Astrocyte (in vitro differentiated cells and primary cell): Measurements from ENCODE around the gene INHBE. TPM values are rescaled to one million over a fixed set of nuclear protein-coding genes. Genes with fewer than 3 reads are reported as not detected.

Experiments used
- DNase-seq: peaks from one replicate; pipeline ENCODE4 v3.0.0-alpha.2; 2010; ENCODE audit warnings: low read depth
- FAIRE-seq: peaks from 2 replicates; lab custom pipeline; 2011; peaks lifted over from hg19 to GRCh38; lab: Jason Lieb, UNC
- H2AFZ ChIP-seq: 2 replicates; pipeline ENCODE4 v1.6.0; 2012; ENCODE audit warnings: low read depth, low read length, inconsistent platforms
- H3K27ac ChIP-seq: 2 replicates; pipeline ENCODE4 v1.5.1; 2011; ENCODE audit warnings: low read depth, low read length, inconsistent platforms
- H3K27me3 ChIP-seq: 2 replicates; pipeline ENCODE4 v1.6.0; 2011; ENCODE audit warnings: low read length, inconsistent platforms; ENCODE audit not compliant: insufficient read depth
- H3K36me3 ChIP-seq: 2 replicates; pipeline ENCODE4 v1.5.1; 2011; ENCODE audit warnings: low read length, inconsistent platforms; ENCODE audit not compliant: insufficient read depth
- H3K4me1 ChIP-seq: 2 replicates; pipeline ENCODE4 v1.5.1; 2011; ENCODE audit warnings: low read length, inconsistent platforms; ENCODE audit not compliant: insufficient read depth
- H3K4me2 ChIP-seq: 2 replicates; pipeline ENCODE4 v1.6.0; 2012; ENCODE audit warnings: low read length, inconsistent platforms
- H3K4me3 ChIP-seq: 2 replicates; pipeline ENCODE4 v1.5.1; 2011; ENCODE audit warnings: low read depth, mild to moderate bottlenecking, low read length, inconsistent platforms; ENCODE audit not compliant: insufficient read depth
- H3K79me2 ChIP-seq: 2 replicates; pipeline ENCODE4 v1.6.0; 2012; ENCODE audit warnings: mild to moderate bottlenecking, low read length, inconsistent platforms; ENCODE audit not compliant: insufficient read depth
- H3K9ac ChIP-seq: 2 replicates; pipeline ENCODE4 v1.6.0; 2012; ENCODE audit warnings: mild to moderate bottlenecking, low read length, inconsistent platforms
- H3K9me3 ChIP-seq: 2 replicates; pipeline ENCODE4 v1.5.1; 2012; ENCODE audit warnings: low read depth, mild to moderate bottlenecking, low read length, inconsistent platforms; ENCODE audit not compliant: insufficient read depth
- H4K20me1 ChIP-seq: 2 replicates; pipeline ENCODE4 v1.6.0; 2012; ENCODE audit warnings: low read length, inconsistent platforms; ENCODE audit not compliant: insufficient read depth
- H3K27ac Mint-ChIP-seq: one replicate; pipeline ENCODE4 v1.8.0; 2021; ENCODE audit warnings: mild to moderate bottlenecking, mixed read lengths; ENCODE audit not compliant: unreplicated experiment
- H3K27me3 Mint-ChIP-seq: one replicate; pipeline ENCODE4 v1.8.0; 2021; ENCODE audit warnings: low read depth, mixed read lengths; ENCODE audit not compliant: unreplicated experiment
- H3K36me3 Mint-ChIP-seq: one replicate; pipeline ENCODE4 v1.8.0; 2021; ENCODE audit warnings: low read depth, mixed read lengths; ENCODE audit not compliant: unreplicated experiment
- H3K4me1 Mint-ChIP-seq: one replicate; pipeline ENCODE4 v1.8.0; 2021; ENCODE audit warnings: low read depth, mixed read lengths; ENCODE audit not compliant: unreplicated experiment
- H3K4me3 Mint-ChIP-seq: one replicate; pipeline ENCODE4 v1.8.0; 2021; ENCODE audit warnings: mild to moderate bottlenecking, moderate library complexity, mixed read lengths; ENCODE audit not compliant: unreplicated experiment
- H3K9me3 Mint-ChIP-seq: one replicate; pipeline ENCODE4 v1.8.0; 2021; ENCODE audit warnings: mild to moderate bottlenecking, mixed read lengths; ENCODE audit not compliant: unreplicated experiment
- CTCF ChIP-seq: IDR thresholded peaks from 2 replicates; pipeline ENCODE4 v1.5.1; 2011; ENCODE audit warnings: low read depth, mild to moderate bottlenecking, inconsistent platforms, low read length, moderate library complexity; ENCODE audit not compliant: insufficient read depth
- EZH2 ChIP-seq: IDR thresholded peaks from 2 replicates; pipeline ENCODE4 v1.6.1; 2012; ENCODE audit warnings: mild to moderate bottlenecking, low read length, inconsistent platforms; ENCODE audit not compliant: insufficient read depth
- total RNA-seq: library from RNA; stranded (reverse); gene quantifications from 2 replicates; pipeline ENCODE4 v1.2.1, GENCODE V29; 2021

INHBE gene
- total RNA-seq, 1 donor from 2014 or later: 24.6 TPM

GRCh38 chr12:57446292-57446960, 8.7 kb upstream of the INHBE start:
- H3K36me3 ChIP-seq: no peaks in the 10 kb centered on the region
- Mint-ChIP-seq H3K27ac (no peak overlapping the region), H3K4me1 (peaks cover 5% of the 10 kb centered on the region), H3K36me3 (no peaks in the 10 kb centered on the region), H3K9me3 (peaks cover 10% of the 10 kb centered on the region), H3K27me3 (peaks cover 4% of the 10 kb centered on the region), H3K4me3 (no peak overlapping the region)
- no peaks in the 10 kb centered on the region for H3K79me2 ChIP-seq
- FAIRE-seq (no peak), DNase-seq (no peak)
- no peak overlapping the region for H2AFZ ChIP-seq
- H3K4me3 ChIP-seq: no peak overlapping the region
- H3K27ac ChIP-seq: no peak overlapping the region
- no peaks in the 10 kb centered on the region for H3K9me3 ChIP-seq
- TF ChIP-seq CTCF: no peak
- no peak for TF ChIP-seq EZH2
- H3K4me2 ChIP-seq: no peak overlapping the region
- H3K9ac ChIP-seq: no peak overlapping the region
- H4K20me1 ChIP-seq: no peaks in the 10 kb centered on the region
- H3K27me3 ChIP-seq: no peaks in the 10 kb centered on the region
- peaks cover 5% of the 10 kb centered on the region for H3K4me1 ChIP-seq

- no peaks in the 10 kb centered on the region for H3K36me3 Mint-ChIP-seq
- H3K4me3 Mint-ChIP-seq: no peak overlapping the region
- Histone ChIP-seq H3K27me3 (no peaks in the 10 kb centered on the region), H3K4me1 (peaks cover 18% of the 10 kb centered on the region), H3K4me3 (no peak overlapping the region), H3K27ac (no peak overlapping the region), H3K36me3 (no peaks in the 10 kb centered on the region), H4K20me1 (no peaks in the 10 kb centered on the region), H3K79me2 (no peaks in the 10 kb centered on the region), H3K9me3 (no peaks in the 10 kb centered on the region), H2AFZ (no peak overlapping the region), H3K9ac (no peak overlapping the region), H3K4me2 (no peak overlapping the region)
- DNase-seq: no peak
- H3K27me3 Mint-ChIP-seq: peaks cover 4% of the 10 kb centered on the region
- peaks cover 15% of the 10 kb centered on the region for H3K4me1 Mint-ChIP-seq
- no peak for FAIRE-seq
- peaks cover 10% of the 10 kb centered on the region for H3K9me3 Mint-ChIP-seq
- TF ChIP-seq EZH2: no peak
- no peak for TF ChIP-seq CTCF
- H3K27ac Mint-ChIP-seq: no peak overlapping the region
Observed at GRCh38 chr12:57448669-57449068, 6.4 kb upstream of the INHBE start.

DNA sequence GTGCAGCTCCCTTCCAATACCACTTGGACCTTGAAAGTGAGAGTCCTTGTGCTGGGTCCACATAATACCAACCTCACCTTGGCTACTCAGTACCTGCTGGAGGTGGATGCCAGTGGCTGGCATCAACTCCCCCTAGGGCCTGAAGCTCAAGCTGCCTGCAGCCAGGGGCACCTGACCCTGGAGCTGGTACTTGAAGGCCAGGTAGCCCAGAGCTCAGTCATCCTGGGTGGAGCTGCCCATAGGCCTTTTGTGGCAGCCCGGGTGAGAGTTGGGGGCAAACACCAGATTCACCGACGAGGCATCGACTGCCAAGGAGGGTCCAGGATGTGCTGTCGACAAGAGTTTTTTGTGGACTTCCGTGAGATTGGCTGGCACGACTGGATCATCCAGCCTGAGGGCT, 5.7 kb upstream of the INHBE start:
- Histone ChIP-seq H4K20me1 (no peaks in the 10 kb centered on the region), H3K9me3 (no peaks in the 10 kb centered on the region), H3K4me2 (no peak overlapping the region), H3K4me1 (peaks cover 18% of the 10 kb centered on the region), H3K4me3 (no peak overlapping the region), H3K9ac (no peak overlapping the region), H3K27me3 (no peaks in the 10 kb centered on the region), H3K79me2 (no peaks in the 10 kb centered on the region), H2AFZ (no peak overlapping the region), H3K27ac (no peak overlapping the region), H3K36me3 (no peaks in the 10 kb centered on the region)
- no peaks in the 10 kb centered on the region for H3K36me3 Mint-ChIP-seq
- DNase-seq (no peak), FAIRE-seq (no peak)
- TF ChIP-seq EZH2 (no peak), CTCF (no peak)
- H3K4me1 Mint-ChIP-seq: peaks cover 16% of the 10 kb centered on the region
- peaks cover 10% of the 10 kb centered on the region for H3K9me3 Mint-ChIP-seq
- no peak overlapping the region for H3K27ac Mint-ChIP-seq
- H3K27me3 Mint-ChIP-seq: peaks cover 4% of the 10 kb centered on the region
- H3K4me3 Mint-ChIP-seq: no peak overlapping the region
